ENCODE results near the gene NPHP3. TPM values are rescaled to one million over a fixed set of nuclear protein-coding genes. Genes with fewer than 3 reads are reported as not detected.

NPHP3 gene
- total RNA-seq, 1 donor from 2014 or later: 23.2 TPM

DNA sequence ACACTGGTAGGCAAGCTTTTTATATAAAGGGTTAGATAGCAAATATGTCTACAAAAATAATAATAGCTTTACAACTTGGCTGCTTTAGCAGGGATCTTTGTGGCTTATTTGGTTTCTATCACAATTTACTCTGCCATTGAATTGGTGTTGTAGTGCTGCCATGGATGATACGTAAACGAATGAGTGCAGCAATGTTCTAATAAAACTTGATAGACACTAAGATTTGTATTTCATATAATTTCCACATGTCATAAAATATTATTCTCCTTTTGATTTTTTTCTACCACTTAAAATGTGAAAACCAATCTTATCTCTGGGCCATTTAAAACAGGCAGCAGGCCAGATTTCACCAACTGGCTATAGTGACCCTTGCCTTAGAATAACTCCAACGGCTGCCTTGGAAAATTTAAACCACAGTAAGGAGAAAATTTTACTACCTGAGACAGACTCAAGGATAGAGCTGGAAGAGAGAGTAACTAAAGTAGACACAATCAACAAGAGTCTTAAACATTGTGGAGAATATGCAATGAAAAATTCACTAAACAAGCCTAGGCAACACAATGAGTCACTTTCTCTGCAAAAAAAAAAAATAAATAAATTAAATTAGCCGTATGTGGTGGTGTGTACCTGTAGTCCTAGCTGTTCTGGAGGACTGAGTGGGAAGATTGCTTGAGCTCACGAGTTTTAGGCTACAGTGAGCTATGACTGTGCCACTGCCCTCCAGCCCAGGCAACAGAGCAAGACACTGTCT, 8.1 kb downstream of the NPHP3 start:
- intact Hi-C loops (cut with micrococcal nuclease): no loop called here
- DNase-seq: no peak
- Mint-ChIP-seq H3K4me1 (peaks cover 2% of the 10 kb centered on the region), H3K27me3 (no peaks in the 10 kb centered on the region), H3K36me3 (ENCODE audit: low read depth) (peaks cover 48% of the 10 kb centered on the region), H3K27ac (no peak overlapping the region), H3K4me3 (no peak overlapping the region), H3K9me3 (no peaks in the 10 kb centered on the region)
- ChIA-PET CTCF (interaction anchor here (1.2 kb wide), 1 partner anchor 1760 kb away, joined by 3 read pairs; no protein-coding TSS in a partner anchor), POLR2A (interaction anchor here (0.7 kb wide), 1 partner anchor 34 kb away, joined by 8 read pairs; no protein-coding TSS in a partner anchor)
- TF ChIP-seq, protein P1, sequence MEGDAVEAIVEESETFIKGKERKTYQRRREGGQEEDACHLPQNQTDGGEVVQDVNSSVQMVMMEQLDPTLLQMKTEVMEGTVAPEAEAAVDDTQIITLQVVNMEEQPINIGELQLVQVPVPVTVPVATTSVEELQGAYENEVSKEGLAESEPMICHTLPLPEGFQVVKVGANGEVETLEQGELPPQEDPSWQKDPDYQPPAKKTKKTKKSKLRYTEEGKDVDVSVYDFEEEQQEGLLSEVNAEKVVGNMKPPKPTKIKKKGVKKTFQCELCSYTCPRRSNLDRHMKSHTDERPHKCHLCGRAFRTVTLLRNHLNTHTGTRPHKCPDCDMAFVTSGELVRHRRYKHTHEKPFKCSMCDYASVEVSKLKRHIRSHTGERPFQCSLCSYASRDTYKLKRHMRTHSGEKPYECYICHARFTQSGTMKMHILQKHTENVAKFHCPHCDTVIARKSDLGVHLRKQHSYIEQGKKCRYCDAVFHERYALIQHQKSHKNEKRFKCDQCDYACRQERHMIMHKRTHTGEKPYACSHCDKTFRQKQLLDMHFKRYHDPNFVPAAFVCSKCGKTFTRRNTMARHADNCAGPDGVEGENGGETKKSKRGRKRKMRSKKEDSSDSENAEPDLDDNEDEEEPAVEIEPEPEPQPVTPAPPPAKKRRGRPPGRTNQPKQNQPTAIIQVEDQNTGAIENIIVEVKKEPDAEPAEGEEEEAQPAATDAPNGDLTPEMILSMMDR (IDR thresholded peaks at IDR 0.05): no peak
- no peak for ATAC-seq (ENCODE audit: low read depth)

DNA sequence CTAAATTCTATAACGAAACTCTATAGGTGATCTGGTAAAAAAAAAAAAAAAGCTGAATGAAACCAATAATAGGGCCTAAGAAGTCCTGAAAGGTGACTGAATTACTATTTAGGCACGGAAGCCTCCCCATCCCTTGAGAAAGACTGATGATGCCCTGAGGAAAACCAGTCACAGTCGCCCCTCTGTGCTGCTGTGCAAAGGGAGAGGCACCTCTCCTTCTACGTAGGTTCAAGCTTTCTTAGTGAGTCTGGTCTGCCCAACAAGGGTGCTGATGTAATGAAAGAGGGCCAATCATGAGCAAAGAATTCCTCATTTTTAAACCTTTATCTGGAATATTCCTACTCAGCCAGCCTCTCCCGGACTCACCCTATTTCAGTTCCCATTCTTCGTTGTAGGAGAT, 11.9 kb downstream of the NPHP3 start:
- intact Hi-C loops (cut with micrococcal nuclease): no loop called here
- no peaks in the 10 kb centered on the region for H3K4me1 Mint-ChIP-seq
- H3K27ac Mint-ChIP-seq: no peak overlapping the region
- H3K9me3 Mint-ChIP-seq: no peaks in the 10 kb centered on the region
- POLR2A ChIA-PET: no interaction called here
- ATAC-seq (ENCODE audit: low read depth) (no peak), DNase-seq (no peak)
- no peaks in the 10 kb centered on the region for H3K27me3 Mint-ChIP-seq
- peaks cover 54% of the 10 kb centered on the region for H3K36me3 Mint-ChIP-seq (ENCODE audit: low read depth)
- CTCF ChIA-PET: interaction anchor here (0.7 to 1.0 kb wide), 2 partner anchors 16 to 68 kb away, joined by 3 read pairs; no protein-coding TSS in a partner anchor
- TF ChIP-seq, protein P1 (IDR thresholded peaks at IDR 0.05): no peak
- no peak overlapping the region for H3K4me3 Mint-ChIP-seq

DNA sequence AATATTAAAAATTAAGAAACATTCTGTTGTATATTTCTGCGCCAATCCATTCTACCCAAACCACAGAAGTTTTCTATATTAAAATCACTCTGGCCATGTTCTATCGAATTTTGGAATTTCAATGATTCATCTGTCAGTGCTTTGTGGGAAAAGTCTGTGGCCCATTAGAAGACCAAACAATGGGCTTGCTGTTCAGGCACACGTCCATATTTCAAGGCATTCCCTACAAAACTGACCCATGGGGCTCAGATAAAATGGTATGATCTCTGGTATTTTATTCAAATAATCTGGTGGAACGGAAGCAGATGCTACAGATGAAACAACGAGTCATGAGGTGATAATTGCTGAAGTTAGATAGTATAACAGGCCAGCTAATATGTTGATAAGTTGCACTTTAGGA, 12.4 kb downstream of the NPHP3 start:
- Mint-ChIP-seq H3K27ac (no peak overlapping the region), H3K36me3 (ENCODE audit: low read depth) (peaks cover 54% of the 10 kb centered on the region), H3K9me3 (no peaks in the 10 kb centered on the region), H3K27me3 (no peaks in the 10 kb centered on the region), H3K4me1 (no peaks in the 10 kb centered on the region), H3K4me3 (no peak overlapping the region)
- DNase-seq (no peak), ATAC-seq (ENCODE audit: low read depth) (no peak)
- TF ChIP-seq, protein P1 (IDR thresholded peaks at IDR 0.05): no peak
- POLR2A ChIA-PET: no interaction called here
- CTCF ChIA-PET: interaction anchor here (0.7 to 1.0 kb wide), 2 partner anchors 17 to 68 kb away, joined by 3 read pairs; no protein-coding TSS in a partner anchor
- intact Hi-C loops (cut with micrococcal nuclease): no loop called here

DNA sequence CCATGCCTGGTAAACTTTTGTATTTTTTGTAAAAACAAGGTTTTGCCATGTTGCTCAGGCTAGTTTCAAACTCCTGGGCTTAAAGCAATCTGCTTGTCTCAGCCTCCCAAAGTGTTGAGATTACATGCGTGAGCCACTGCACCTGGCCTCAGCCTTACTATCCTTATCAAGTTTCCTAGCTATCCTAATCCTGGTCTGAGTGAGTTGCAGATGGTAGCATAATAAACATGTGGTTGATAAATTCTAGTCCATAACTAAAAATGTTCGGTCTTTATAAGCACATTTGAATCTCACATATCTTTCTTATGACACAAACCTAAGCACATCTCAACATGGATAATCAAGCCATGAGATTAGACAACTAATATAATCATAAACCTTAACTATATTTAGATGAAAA, 18.5 kb downstream of the NPHP3 start:
- Mint-ChIP-seq H3K27ac (no peak overlapping the region), H3K27me3 (no peaks in the 10 kb centered on the region), H3K36me3 (ENCODE audit: low read depth) (peaks cover 67% of the 10 kb centered on the region), H3K4me1 (no peaks in the 10 kb centered on the region), H3K9me3 (no peaks in the 10 kb centered on the region), H3K4me3 (no peak overlapping the region)
- DNase-seq (no peak), ATAC-seq (ENCODE audit: low read depth) (no peak)
- ChIA-PET CTCF (no interaction called here), POLR2A (no interaction called here)
- intact Hi-C loops (cut with micrococcal nuclease): no loop called here
- TF ChIP-seq, protein P1 (IDR thresholded peaks at IDR 0.05): no peak

DNA sequence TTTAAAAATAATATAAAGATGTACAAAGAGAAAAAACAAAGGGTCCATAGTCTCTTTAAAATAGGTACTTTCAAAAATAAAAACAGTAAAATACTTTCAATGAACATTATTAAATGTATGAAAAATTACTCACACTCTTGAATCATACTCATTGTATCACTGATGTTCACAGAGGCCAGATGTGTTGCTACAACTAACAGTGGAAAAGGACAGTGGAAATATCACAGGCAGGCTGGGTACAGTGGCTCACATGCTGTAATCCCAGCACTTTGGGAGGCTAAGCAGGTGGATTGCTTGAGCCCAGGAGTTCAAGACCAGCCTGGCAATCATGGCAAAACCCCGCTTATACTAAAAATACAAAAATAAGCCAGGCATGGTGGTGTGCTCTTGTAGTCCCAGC, 26.8 kb downstream of the NPHP3 start:
- ATAC-seq (ENCODE audit: low read depth) (no peak), DNase-seq (no peak)
- no peak overlapping the region for H3K27ac Mint-ChIP-seq
- peaks cover 57% of the 10 kb centered on the region for H3K36me3 Mint-ChIP-seq (ENCODE audit: low read depth)
- H3K4me1 Mint-ChIP-seq: no peaks in the 10 kb centered on the region
- TF ChIP-seq, protein P1 (IDR thresholded peaks at IDR 0.05): no peak
- no peaks in the 10 kb centered on the region for H3K9me3 Mint-ChIP-seq
- ChIA-PET POLR2A (no interaction called here), CTCF (no interaction called here)
- intact Hi-C loops (cut with micrococcal nuclease): no loop called here
- no peak overlapping the region for H3K4me3 Mint-ChIP-seq
- no peaks in the 10 kb centered on the region for H3K27me3 Mint-ChIP-seq

Measured in activated B cell treated with CpG ODN at 0.5 μM for 24 hours (primary cell).